ENCODE data around the gene MAGI3. TPM values are rescaled to one million over a fixed set of nuclear protein-coding genes. Genes with fewer than 3 reads are reported as not detected.
"Not testable (repeated sequence)": the region's sequence is repeated elsewhere in the genome, so short reads cannot be mapped to it uniquely, and the experiment has no call there.

Gene MAGI3
- total RNA-seq, 1 donor from 2014 or later = 15.9 TPM

DNA sequence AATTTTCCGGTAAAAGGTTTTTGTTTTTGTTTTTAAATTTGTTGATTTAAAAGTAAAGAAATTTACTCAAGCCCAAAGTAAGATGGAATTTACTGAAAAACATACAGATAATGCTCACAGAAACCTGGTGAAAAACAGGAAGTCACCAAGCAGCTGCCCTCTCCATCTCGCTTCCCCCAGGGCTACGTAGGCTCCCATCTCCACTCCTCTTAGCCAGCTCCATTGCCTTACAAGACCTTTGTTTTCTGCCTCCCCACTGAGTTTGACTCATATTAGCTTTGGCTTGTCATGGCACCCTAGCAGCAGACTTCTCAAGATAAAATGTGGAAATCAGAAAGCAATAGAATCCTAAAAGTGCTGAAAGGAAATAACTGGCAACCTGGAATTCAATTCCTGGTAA is 311.1 kb downstream of the MAGI3 start:
- ATAC-seq (no peak), DNase-seq (ENCODE audit: low spot score) (no peak)
- intact Hi-C loops (cut with DNase I) = no loop called here

DNA sequence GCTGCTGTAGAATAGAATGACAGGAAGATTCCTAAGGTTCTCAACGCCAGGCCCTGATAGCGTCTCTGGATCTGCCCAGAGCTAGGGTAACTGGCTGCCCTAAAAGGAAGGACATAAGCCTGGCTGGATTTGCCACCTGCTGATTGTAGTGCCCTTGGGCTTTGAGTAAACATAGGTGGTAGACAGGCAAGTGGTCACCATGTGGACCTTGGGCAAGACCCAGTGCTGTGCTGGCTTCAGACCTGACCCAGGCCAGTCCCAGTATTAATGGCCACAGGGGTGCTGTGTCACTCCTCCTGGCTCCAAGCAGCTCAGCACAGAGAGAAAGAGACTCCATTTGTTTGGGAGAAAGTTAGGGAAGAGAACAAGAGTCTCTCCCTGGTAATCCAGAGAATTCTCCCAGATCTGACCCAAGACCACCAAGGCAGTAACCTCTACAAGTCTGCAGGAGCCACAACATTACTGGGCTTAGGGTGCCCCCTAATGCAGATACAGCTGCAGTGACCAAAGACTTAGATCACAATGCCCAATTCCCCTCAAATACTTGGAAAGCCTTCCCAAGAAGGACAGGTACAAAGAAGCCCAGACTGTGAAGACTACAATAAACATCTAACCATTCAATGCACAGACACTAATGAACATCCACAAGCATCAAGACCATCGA is 324.4 kb downstream of the MAGI3 start:
- DNase-seq (ENCODE audit: low spot score) (no peak), ATAC-seq (no peak)
- intact Hi-C loops (cut with DNase I) = no loop called here

DNA sequence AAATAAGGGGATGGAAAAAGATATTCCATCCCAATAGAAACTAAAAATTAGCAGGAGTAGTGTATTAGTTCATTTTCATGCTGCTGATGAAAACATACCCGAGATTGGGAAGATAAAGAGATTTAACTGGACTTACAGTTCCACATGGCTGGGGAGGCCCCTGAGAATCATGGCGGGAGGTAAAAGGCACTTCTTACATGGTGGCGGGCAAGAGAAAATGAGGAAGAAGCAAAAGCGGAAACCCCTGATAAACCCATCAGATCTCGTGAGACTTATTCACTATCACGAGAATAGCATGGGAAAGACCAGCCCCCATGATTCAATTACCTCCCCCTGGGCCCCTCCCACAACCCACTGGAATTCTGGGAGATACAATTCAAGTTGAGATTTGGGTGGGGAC is 327.2 kb downstream of the MAGI3 start:
- DNase-seq (ENCODE audit: low spot score); ATAC-seq; intact Hi-C loops (cut with DNase I): not testable (repeated sequence)

DNA sequence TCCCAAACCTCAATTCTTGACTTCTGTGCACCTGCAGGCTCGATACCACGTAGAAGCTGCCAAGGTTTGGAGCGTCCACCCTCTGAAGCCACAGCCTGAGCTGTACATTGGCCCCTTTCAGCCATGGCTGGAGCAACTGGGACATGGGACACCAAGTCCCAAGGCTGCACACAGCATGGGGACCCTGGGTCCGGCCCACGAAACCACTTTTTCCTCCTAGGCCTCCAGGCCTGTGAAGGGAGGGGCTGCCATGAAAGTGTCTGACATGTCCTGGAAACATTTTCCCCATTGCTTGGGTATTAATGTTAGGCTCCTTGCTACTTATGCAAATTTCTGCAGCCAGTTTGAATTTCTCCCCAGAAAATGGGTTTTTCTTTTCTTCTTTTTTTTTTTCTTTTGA is 328.3 kb downstream of the MAGI3 start:
- DNase-seq (ENCODE audit: low spot score); ATAC-seq; intact Hi-C loops (cut with DNase I): not testable (repeated sequence)

DNA sequence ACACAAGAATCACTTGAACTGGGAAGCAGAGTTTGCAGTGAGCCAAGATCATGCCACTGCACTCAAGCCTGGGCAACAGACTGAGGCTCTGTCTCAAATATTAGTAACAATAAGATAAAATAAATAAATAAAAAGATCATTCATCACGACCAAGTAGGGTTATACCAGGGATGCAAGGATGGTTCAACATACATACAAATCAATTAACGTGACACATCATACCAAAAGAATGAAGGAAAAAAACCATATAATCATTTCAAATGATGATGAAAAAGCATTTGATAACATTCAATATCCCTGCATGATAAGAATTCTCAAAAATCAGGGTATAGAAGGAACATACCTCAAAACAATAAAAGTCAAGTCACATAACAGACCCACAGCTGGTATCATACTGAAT is 330.7 kb downstream of the MAGI3 start:
- ATAC-seq (no peak), DNase-seq (ENCODE audit: low spot score) (no peak)
- intact Hi-C loops (cut with DNase I) = no loop called here

DNA sequence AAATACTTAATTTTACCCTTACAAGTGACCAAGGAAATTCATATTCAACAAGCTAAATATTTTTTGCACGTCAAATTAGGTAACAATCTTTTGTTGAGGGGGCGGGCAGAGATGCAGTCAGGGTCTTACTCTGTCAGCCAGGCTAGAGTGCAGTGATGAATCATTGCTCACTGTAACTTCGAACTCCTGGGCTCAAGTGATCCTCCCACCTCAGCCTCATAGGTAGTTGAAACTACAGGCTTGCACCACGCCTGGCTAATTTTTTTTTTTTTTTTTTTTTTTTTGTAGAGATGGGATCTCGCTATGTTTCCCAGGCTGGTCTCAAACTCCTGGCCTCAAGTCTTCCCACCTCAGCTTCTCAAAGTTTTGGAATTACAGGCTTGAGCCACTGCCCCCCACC is 342.5 kb downstream of the MAGI3 start:
- intact Hi-C loops (cut with DNase I) = no loop called here
- ATAC-seq (no peak), DNase-seq (ENCODE audit: low spot score) (no peak)

DNA sequence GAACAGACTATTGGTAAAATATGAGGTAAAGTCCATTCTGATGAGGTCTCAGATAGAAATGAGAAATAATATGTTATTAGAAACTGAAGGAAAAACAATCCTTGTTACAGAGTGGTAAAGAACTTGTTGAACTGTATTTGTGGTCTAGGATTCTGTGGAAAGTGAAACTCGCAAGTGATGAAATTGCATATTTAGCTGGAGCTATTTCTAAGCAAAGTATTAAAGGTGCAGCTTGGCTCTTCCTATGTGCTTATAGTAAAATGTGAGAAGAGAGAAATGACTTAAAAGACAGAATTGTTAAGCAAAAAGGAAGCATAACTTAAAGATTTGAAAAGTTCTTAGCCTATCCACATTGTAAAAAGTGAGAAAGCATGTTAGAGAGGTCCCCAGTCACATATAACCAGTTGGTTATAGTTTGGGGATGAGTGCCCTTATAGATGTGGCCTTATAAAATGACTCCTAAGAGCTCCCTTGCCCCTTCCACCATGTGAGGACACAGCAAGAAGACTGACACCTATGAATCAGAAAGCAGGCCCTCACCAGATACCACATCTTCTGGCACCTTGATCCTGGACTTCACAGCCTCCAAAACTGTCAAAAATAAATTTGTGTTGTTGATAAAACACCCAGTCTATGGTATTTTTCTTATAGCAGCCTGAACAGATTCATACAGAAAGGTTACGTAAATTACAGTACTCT is 344.2 kb downstream of the MAGI3 start:
- ATAC-seq (no peak), DNase-seq (ENCODE audit: low spot score) (no peak)
- intact Hi-C loops (cut with DNase I) = no loop called here

Data from sciatic nerve (tissue), 2 donors.